T-helper 1 cell treated with Interleukin-12 subunit alpha and Interleukin-12 subunit beta and Interleukin-4 antibody, amounts not matched to agents 30 μg/mL and 1 μg/mL, for 36 hours (primary cell): Measurements from ENCODE around the gene NNAT.

ENCODE experiments used
- H3K27ac Mint-ChIP-seq: one replicate; pipeline ENCODE4 v1.8.0; 2021; ENCODE audit warnings: mild to moderate bottlenecking, mixed read lengths
- H3K27me3 Mint-ChIP-seq: one replicate; pipeline ENCODE4 v1.8.0; 2021; ENCODE audit warnings: low read depth, mixed read lengths
- H3K36me3 Mint-ChIP-seq: one replicate; pipeline ENCODE4 v1.8.0; 2021; ENCODE audit warnings: low read depth, mixed read lengths
- H3K4me1 Mint-ChIP-seq: one replicate; pipeline ENCODE4 v1.8.0; 2021; ENCODE audit warnings: low read depth, mixed read lengths
- H3K4me3 Mint-ChIP-seq: one replicate; pipeline ENCODE4 v1.8.0; 2021; ENCODE audit warnings: mild to moderate bottlenecking, moderate library complexity, mixed read lengths
- H3K9me3 Mint-ChIP-seq: one replicate; pipeline ENCODE4 v1.8.0; 2021; ENCODE audit warnings: mixed read lengths

The NNAT gene

DNA sequence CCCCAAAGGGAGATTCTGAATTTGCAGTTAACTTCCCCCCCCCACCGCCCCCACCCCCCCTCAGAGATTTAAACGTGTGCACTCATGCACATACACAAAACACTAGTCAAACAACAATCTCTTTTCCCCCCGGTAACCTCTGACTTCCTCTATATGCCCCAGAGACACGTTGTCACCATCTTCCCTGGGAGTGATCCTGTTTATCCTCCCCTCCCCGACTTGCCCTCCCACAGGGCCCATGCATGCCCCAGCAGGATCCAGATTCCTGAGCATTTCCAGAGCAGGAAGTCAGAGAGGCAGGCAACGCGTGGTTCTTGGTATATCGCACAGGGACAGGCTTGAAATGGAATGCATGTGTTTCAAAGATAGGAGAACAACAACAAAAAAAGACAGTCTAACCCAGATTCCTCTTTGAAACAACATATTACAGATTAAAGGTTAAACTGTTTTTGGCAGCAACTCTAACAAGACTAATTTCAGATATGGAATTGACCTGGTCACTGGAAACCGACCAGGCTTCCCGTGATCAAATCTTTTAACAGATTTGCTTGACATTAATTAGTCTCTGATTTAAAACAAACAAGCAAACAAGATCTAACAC is 5.3 kb downstream of the NNAT start:
- H3K4me3 Mint-ChIP-seq: peak overlapping the region; percentile 93
- no peaks in the 10 kb centered on the region for H3K9me3 Mint-ChIP-seq
- peak overlapping the region; percentile 100 for H3K27ac Mint-ChIP-seq
- peaks cover 37% of the 10 kb centered on the region for H3K4me1 Mint-ChIP-seq
- no peaks in the 10 kb centered on the region for H3K36me3 Mint-ChIP-seq
- H3K27me3 Mint-ChIP-seq: peaks cover 8% of the 10 kb centered on the region

DNA sequence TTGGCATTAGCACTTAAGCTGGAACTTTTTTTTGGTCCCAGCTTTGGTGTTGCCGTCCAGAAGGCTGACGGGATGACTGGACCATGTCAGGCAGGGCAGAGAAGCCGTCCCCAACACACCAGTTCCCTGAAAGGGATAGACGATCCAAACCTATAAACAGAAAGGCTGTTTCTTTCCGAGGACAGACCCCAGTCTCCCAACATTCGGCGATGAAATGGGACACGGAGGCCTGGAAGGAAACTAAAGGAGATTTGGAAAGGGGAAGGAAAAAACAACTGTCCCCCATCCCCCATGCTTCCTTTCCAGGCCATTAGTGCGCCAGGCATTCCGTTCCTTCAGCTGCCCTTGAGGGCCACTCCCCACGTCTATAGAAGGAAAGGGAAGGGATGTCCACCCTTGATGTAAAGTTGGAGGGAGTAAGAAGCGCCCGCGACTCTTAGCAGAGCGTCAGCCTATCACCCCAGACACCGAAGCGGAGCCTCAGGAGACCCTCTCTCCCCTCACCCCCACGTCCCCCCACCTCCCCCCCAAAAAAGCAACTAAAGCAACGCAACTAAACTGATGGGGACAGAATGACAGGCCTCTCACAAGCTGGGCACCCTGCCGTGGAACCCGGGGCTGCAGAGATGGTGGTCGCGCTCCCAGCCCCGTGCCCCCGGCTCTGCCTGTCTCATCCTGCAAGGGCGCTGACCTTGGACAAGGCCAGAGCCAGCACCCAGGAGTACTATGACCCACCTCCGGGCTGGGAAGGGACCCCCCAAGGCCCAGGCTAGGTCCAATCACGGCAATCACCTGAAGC is 6.0 kb downstream of the NNAT start:
- peak overlapping the region; percentile 100 for H3K27ac Mint-ChIP-seq
- peaks cover 34% of the 10 kb centered on the region for H3K4me1 Mint-ChIP-seq
- H3K36me3 Mint-ChIP-seq: no peaks in the 10 kb centered on the region
- peak overlapping the region; percentile 93 for H3K4me3 Mint-ChIP-seq
- no peaks in the 10 kb centered on the region for H3K9me3 Mint-ChIP-seq
- peaks cover 4% of the 10 kb centered on the region for H3K27me3 Mint-ChIP-seq

DNA sequence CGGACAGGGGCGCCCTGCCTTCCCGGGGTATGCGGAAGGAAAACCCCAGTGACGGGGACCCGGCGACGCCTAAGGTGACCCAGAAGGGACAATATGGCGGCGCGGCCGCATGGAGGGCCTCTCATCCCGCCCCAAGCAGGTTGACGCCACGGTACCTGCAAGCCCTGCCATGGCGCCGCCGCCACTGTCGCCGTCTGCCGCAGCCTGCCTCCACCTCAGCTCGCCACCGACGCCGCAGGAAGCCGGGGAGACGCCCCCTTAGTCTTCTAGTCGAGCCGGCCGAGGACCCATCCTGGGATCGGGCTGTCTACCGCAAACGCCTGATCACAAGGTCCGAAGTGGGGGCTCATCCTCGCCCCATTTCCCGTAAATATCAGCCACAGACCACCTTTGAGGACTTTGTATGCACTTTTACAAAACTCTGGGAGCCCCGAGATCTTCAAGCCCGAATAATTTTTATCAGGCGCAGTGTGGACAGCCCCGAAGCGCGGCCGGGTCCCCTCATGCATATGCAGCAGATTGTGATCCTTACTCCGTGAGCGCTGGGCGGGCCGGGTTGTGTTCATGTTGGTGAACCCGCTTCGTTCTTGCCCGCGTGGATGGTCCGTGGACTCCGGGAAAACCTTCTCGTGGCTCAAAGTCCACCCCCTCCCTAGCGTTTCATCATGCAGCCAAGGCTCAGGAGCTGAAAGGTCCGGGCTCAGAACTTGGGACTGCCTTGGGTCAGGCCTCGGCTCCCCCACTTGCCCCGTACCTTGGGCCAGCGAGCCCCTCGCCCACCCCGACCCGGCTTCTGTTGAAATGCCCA is 6.8 kb downstream of the NNAT start, which contains the start of gene BLCAP:
Gene BLCAP (minus strand): TSS at position 239 of the 808 bp plus-strand sequence. CDS start 8,702 bp downstream, outside the sequence.
- Mint-ChIP-seq H3K27me3 (peaks cover 4% of the 10 kb centered on the region), H3K27ac (peak within 1 kb of the TSS; percentile 100), H3K36me3 (no peaks in the 10 kb centered on the region), H3K4me1 (peaks cover 34% of the 10 kb centered on the region), H3K4me3 (peak within 1 kb of the TSS; percentile 93), H3K9me3 (no peaks in the 10 kb centered on the region)

DNA sequence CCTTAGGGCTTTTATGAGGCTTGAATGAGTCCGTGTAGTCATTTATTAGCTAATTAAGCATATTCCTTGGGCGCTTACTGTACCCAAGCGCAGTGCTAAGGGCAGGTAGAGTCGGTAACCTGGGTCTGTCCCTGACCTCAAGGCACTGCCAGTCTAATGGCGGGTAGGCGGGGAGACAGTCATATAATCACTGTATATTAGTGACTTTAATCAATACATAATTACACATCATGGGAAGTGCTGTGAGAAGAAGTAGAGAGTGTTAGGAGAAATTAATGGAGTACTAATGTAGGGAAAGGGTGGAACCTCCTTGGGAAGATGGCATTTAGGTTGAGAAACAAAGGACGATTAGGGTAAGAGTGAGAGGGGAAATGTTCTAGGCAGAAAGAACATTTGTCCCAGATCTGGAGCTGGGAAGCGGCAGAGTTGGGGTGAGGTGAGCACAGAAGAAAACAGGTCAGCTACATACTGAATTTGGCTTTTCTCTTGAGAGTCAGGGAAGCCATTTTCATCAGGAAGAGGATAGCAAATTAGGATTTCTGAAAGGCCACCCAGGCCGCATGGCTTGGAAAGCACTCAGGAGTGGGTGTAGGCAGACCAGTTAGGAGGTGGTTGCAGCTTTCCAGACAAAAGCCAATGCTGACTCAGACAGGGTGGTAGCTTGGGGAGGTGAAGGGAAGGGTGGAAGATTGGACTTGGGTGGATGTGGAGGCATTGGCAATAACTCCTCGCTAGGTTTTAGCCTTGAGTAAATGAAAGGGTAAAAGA is 7.6 kb downstream of the NNAT start:
- Mint-ChIP-seq H3K27ac (peak overlapping the region; percentile 47), H3K27me3 (peaks cover 4% of the 10 kb centered on the region), H3K4me1 (peaks cover 34% of the 10 kb centered on the region), H3K9me3 (no peaks in the 10 kb centered on the region), H3K4me3 (peak overlapping the region; percentile 93), H3K36me3 (no peaks in the 10 kb centered on the region)

DNA sequence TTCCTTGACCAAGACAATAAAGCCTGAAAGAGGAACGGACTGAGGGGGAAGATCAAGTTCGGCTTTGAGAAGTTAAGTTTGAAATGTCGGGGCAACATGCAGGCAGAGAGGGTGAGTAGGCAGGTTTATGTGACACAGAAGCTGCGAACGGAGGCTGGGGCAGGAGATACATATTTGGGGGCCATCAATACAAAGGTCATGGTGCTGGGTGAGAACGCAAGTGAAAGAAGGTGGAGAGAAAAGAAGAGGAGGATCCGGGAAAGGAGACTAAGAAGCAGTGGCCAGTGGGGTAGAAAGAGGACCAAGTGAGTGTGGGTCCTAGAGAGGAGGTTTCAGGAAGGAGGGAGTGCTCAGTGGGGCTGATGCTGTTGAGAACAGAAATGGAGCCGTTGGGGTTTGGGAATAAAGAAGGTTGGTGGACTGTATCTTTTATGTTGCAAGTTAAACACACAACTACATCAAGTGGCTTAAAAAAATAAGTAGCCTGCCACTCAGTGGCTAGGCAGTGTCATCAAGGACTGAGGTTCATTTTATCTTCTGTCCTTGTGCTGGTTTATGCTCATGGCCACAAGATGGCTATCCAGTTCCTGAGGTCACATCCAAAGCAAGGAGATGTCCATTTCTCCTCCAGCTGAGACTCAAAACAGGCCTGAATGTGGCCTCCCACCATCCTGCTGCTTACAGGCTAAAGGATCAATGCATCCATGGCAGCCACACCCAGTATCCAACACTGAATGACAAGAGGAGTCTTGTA is 8.3 kb downstream of the NNAT start:
- no peak overlapping the region for H3K27ac Mint-ChIP-seq
- H3K4me3 Mint-ChIP-seq: peak overlapping the region; percentile 8
- H3K4me1 Mint-ChIP-seq: peaks cover 33% of the 10 kb centered on the region
- no peaks in the 10 kb centered on the region for H3K36me3 Mint-ChIP-seq
- no peaks in the 10 kb centered on the region for H3K9me3 Mint-ChIP-seq
- peaks cover 4% of the 10 kb centered on the region for H3K27me3 Mint-ChIP-seq

DNA sequence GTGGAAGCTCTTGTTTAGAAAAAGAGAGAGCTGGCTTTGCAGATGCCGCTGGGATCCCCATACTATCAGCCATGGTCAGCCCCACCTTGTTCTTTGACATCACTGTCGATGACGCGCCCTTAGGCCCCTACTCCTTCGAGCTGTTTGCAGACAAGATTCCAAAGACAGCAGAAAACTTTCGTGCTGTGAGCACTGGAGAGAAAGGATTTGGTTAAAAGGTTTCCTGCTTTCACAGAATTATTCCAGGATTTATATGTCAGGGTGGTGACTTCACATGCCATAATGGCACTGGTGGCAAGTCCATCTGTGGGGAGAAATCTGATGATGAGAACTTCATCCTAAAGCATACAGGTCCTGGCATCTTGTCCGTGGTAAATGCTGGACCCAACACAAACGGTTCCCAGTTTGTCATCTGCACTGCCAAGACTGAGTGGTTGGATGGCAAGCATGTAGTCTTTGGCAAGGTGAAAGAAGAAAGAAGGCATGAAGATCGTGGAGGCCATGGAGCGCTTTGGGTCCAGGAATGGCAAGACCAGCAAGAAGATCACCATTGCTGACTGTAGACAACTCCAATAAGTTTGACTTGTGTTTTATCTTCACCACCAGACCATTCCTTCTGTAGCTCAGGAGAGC is 9.0 kb downstream of the NNAT start:
- Mint-ChIP-seq H3K36me3 (no peaks in the 10 kb centered on the region), H3K27ac (no peak overlapping the region)

DNA sequence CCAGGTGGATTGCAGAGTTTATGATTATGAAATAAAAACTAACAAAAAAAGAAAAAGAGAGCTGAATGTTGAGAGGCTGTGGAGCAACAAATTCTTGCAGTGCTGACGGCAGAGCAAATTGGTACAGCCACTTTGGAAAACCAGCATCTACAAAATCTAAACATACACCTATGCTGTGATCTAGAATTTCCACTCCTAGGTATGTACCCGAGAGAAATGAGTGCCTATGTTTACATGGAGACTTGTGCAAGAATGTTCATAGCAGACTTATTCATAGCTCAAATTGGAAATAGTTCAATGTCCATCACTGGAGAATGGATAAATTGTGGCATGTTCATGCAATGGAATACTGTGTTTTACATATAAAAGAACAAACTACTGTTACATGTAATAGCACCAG is 9.6 kb downstream of the NNAT start:
- H3K27me3 Mint-ChIP-seq: peaks cover 4% of the 10 kb centered on the region
- H3K27ac Mint-ChIP-seq: no peak overlapping the region
- H3K9me3 Mint-ChIP-seq: no peaks in the 10 kb centered on the region
- H3K4me1 Mint-ChIP-seq: peaks cover 24% of the 10 kb centered on the region
- H3K36me3 Mint-ChIP-seq: no peaks in the 10 kb centered on the region
- H3K4me3 Mint-ChIP-seq: no peak overlapping the region

More for the DNA sequence above, 9.0 kb downstream of the NNAT start:
- H3K9me3 Mint-ChIP-seq: no peaks in the 10 kb centered on the region
- peaks cover 4% of the 10 kb centered on the region for H3K27me3 Mint-ChIP-seq
- peaks cover 30% of the 10 kb centered on the region for H3K4me1 Mint-ChIP-seq
- H3K4me3 Mint-ChIP-seq: no peak overlapping the region

DNA sequence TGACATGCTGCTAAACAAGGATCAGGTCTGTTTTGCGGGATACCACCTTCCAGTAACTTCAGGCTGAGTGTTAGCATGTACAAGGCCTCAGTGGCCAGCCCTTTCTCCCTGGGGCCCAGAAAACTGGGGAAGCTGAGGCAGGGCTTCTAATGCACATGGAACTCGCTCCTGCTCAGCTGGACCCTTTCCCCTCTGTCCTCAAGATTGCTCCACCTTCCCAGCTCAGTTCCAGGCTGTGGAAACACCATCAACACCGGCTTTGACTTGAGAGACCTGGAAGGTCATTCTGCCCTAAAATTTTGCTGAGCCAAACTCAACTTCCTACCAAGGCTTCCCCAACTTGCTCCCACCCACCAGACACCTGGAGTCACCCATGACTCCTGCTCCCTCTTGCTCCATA is 10.8 kb downstream of the NNAT start:
- Mint-ChIP-seq H3K4me1 (peaks cover 13% of the 10 kb centered on the region), H3K9me3 (no peaks in the 10 kb centered on the region), H3K27me3 (peaks cover 4% of the 10 kb centered on the region), H3K4me3 (no peak overlapping the region), H3K27ac (no peak overlapping the region), H3K36me3 (no peaks in the 10 kb centered on the region)

DNA sequence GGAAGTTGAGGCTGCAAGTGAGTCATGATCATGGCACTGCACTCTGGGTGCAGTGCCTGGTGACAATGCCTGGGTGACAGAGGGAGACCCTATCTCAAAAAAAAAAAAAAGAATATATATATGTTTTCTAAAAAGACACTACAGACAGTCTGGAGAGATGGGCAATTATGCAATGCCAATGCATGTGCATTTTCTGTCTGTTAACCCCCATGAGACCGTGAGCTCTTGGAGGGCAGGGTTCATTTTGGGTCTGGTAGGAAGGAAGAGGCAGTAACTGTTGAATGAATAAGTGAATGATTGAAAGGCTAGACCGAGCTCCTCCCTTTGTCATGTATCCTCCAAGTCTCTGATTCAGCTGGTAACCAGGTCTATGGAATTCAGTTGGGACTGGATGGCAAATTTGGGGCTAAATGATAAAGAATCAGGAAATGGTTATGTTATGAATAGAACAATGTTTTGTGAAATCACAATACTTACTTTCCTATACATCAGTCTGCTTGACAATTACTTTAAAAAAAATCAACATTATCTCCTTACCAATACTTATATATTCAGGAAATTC is 12.2 kb downstream of the NNAT start:
- peaks cover 8% of the 10 kb centered on the region for H3K4me1 Mint-ChIP-seq
- no peak overlapping the region for H3K4me3 Mint-ChIP-seq
- no peak overlapping the region for H3K27ac Mint-ChIP-seq
- no peaks in the 10 kb centered on the region for H3K9me3 Mint-ChIP-seq
- peaks cover 8% of the 10 kb centered on the region for H3K27me3 Mint-ChIP-seq
- H3K36me3 Mint-ChIP-seq: no peaks in the 10 kb centered on the region

DNA sequence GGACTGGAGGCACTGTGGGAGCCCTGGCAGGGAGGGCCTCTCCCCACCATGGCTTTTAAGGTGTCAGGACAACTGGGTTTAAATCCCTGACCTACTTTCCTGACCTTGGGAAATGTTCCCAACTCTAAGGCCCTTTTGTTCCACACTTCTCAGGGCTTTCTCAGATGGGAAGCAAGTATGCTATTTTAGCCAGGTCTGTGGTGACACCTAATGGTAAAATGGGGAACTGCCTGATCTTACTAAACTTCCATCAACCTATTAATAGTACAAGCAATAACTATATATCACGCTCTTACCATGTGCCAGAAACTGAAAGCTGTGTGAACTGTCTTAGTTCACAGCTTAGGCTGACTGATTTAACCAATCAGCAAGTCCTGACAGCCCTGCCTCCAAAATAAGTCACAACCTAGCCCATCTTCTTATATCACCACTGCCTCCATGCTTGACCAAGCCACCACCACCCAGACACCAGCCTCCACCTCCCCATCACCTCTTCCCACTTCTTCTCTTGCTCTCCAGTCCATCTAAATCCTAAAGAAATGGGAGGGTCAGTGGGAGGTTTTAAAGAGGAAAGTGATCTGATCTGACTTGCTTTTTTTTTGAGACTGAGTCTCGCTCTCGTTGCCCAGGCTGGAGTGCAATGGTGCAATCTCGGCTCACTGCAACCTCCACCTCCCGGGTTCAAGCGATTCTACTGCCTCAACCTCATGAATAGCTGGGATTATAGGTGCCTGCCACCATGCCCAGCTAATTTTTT is 13.5 kb downstream of the NNAT start:
- H3K27me3 Mint-ChIP-seq: peaks cover 5% of the 10 kb centered on the region
- peaks cover 4% of the 10 kb centered on the region for H3K4me1 Mint-ChIP-seq
- no peak overlapping the region for H3K4me3 Mint-ChIP-seq
- no peaks in the 10 kb centered on the region for H3K9me3 Mint-ChIP-seq
- H3K36me3 Mint-ChIP-seq: no peaks in the 10 kb centered on the region
- no peak overlapping the region for H3K27ac Mint-ChIP-seq

DNA sequence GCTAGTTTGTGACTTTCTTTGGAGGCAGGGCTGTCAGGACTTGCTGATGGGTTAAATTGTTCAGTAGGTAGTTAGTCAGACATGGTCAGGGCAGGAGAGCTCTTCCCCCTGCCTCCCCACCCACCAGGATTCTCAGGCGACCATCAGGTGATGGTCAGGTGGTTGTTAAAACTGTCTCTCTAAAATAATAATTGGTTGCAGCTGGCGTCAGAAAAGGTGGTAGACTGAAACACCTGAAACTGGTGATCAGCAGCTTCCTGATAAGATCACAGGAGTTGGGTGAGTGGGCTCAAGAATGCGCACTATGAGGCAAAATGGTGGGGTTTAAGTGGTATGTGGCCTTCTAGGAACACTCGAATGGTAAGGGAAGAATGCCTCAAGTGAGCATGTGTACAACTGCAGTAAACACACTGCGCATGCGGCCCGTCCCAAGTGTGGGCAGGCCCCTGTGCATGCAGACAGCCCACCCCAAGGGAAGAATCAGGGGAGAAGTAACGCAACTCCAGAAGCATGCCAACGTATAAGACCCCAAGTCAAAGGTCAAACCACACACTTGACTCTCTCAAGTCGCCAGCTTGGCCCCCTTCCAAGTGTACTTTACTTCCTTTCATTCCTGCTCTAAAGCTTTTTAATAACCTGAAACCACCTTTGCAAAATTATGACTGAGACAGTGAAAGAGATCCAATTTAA is 14.5 kb downstream of the NNAT start:
- Mint-ChIP-seq H3K27ac (no peak overlapping the region), H3K27me3 (peaks cover 5% of the 10 kb centered on the region), H3K4me3 (no peak overlapping the region), H3K9me3 (no peaks in the 10 kb centered on the region), H3K36me3 (no peaks in the 10 kb centered on the region), H3K4me1 (peaks cover 4% of the 10 kb centered on the region)

DNA sequence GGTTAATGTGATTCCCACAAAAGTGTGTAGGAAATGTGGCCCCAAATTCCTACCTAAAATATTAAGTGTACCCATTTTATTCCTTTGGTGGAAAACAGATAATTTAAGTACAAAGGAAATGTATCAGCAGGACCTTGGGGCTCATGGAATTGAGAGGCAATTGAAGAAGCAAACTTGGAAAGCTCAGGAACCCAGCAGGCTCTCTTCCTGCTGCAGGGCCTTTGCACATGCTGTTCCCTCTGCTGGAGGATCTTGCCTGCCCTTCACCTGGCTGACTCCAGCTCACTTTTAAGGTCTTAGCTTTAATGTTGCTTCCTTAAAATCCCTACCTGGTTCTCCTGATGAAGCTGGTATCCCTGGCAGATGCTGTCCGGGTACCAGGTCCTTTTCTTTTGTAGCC is 16.5 kb downstream of the NNAT start:
- no peak overlapping the region for H3K4me3 Mint-ChIP-seq
- H3K36me3 Mint-ChIP-seq: no peaks in the 10 kb centered on the region
- peaks cover 9% of the 10 kb centered on the region for H3K27me3 Mint-ChIP-seq
- peaks cover 4% of the 10 kb centered on the region for H3K4me1 Mint-ChIP-seq
- H3K9me3 Mint-ChIP-seq: no peaks in the 10 kb centered on the region
- no peak overlapping the region for H3K27ac Mint-ChIP-seq
